Measurements from ENCODE around the gene THSD4. TPM values are rescaled to one million over a fixed set of nuclear protein-coding genes. Genes with fewer than 3 reads are reported as not detected.

THSD4 gene
- polyA plus RNA-seq, 2 of the 4 experiments (the other 2 are of a cell fraction) = 15.8 to 40.7 TPM

DNA sequence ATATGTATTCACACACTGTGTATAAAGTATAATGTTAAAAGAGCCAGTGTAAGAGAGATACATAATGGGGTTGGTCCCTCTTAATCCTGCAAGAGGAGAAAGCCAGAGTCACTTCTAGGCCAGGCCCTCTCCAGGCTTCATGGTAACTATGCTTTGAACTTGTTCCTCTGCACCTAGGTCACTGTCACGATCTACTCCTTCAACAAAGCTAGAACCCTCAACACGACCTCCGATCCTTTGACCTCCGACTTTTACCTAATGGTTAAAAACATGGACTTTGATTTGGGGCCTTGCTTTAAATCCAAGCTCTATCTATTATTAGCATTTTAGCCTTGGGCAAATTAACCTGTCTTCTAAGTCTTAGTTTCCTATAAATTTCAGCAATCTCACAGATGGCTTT lies 541.2 kb downstream of the THSD4 start:
- ATAC-seq (no peak), DNase-seq (ENCODE audit: low read depth in 1 of 2, low spot score in 1 of 2) (no peak), FAIRE-seq (no peak)
- WGBS (ENCODE audit: missing lambda C conversion rate) = 89% methylated on average over 4 of the region's 4 CpGs
- no peak overlapping the region for H3K4me2 ChIP-seq
- ChIA-PET CTCF (interaction anchor here (0.7 to 1.0 kb wide), 3 partner anchors 11 to 541 kb away, joined by 3 to 6 read pairs (median 3); partner anchors contain the start of gene THSD4), POLR2A (no interaction called here)
- peaks cover 15% of the 10 kb centered on the region; the same call in 2 of the 3 replicates for H3K4me1 ChIP-seq
- TF ChIP-seq, protein P1, sequence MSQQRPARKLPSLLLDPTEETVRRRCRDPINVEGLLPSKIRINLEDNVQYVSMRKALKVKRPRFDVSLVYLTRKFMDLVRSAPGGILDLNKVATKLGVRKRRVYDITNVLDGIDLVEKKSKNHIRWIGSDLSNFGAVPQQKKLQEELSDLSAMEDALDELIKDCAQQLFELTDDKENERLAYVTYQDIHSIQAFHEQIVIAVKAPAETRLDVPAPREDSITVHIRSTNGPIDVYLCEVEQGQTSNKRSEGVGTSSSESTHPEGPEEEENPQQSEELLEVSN (IDR thresholded peaks at IDR 0.05; ENCODE audit: borderline replicate concordance, low read depth) = no peak
- TF ChIP-seq MAFK (IDR thresholded peaks at IDR 0.05; ENCODE audit: partially characterized antibody) (no peak), CBX8 (IDR thresholded peaks at IDR 0.05) (no peak), ZNF302 (CRISPR knock-in tag; IDR thresholded peaks at IDR 0.05) (no peak), EHMT2 (IDR thresholded peaks at IDR 0.05; ENCODE audit: low read depth) (no peak), HOXB5 (CRISPR knock-in tag; IDR thresholded peaks at IDR 0.05) (no peak), GATA3 (IDR thresholded peaks at IDR 0.05; ENCODE audit: borderline replicate concordance) (no peak), CHD2 (IDR thresholded peaks at IDR 0.05; ENCODE audit: low read length, partially characterized antibody) (no peak), TP53 (CRISPR knock-in tag; IDR thresholded peaks at IDR 0.05) (no peak), MAZ (IDR thresholded peaks at IDR 0.05; ENCODE audit: borderline replicate concordance, low read depth, low read length) (no peak), HEYL (CRISPR knock-in tag; IDR thresholded peaks at IDR 0.05) (no peak), CHD4 (IDR thresholded peaks at IDR 0.05; ENCODE audit: borderline replicate concordance) (no peak), KDM5A (IDR thresholded peaks at IDR 0.05) (no peak), EP300 (IDR thresholded peaks at IDR 0.05) (no peak)
- TF ChIP-seq, protein P2, sequence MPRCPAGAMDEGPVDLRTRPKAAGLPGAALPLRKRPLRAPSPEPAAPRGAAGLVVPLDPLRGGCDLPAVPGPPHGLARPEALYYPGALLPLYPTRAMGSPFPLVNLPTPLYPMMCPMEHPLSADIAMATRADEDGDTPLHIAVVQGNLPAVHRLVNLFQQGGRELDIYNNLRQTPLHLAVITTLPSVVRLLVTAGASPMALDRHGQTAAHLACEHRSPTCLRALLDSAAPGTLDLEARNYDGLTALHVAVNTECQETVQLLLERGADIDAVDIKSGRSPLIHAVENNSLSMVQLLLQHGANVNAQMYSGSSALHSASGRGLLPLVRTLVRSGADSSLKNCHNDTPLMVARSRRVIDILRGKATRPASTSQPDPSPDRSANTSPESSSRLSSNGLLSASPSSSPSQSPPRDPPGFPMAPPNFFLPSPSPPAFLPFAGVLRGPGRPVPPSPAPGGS (IDR thresholded peaks at IDR 0.05) = no peak
- TF ChIP-seq, protein P3, sequence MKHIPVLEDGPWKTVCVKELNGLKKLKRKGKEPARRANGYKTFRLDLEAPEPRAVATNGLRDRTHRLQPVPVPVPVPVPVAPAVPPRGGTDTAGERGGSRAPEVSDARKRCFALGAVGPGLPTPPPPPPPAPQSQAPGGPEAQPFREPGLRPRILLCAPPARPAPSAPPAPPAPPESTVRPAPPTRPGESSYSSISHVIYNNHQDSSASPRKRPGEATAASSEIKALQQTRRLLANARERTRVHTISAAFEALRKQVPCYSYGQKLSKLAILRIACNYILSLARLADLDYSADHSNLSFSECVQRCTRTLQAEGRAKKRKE (CRISPR knock-in tag; IDR thresholded peaks at IDR 0.05; ENCODE audit: low read depth) = no peak
- TF ChIP-seq, protein P4, sequence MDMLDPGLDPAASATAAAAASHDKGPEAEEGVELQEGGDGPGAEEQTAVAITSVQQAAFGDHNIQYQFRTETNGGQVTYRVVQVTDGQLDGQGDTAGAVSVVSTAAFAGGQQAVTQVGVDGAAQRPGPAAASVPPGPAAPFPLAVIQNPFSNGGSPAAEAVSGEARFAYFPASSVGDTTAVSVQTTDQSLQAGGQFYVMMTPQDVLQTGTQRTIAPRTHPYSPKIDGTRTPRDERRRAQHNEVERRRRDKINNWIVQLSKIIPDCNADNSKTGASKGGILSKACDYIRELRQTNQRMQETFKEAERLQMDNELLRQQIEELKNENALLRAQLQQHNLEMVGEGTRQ (IDR thresholded peaks at IDR 0.05) = no peak
- TF ChIP-seq, protein P5, sequence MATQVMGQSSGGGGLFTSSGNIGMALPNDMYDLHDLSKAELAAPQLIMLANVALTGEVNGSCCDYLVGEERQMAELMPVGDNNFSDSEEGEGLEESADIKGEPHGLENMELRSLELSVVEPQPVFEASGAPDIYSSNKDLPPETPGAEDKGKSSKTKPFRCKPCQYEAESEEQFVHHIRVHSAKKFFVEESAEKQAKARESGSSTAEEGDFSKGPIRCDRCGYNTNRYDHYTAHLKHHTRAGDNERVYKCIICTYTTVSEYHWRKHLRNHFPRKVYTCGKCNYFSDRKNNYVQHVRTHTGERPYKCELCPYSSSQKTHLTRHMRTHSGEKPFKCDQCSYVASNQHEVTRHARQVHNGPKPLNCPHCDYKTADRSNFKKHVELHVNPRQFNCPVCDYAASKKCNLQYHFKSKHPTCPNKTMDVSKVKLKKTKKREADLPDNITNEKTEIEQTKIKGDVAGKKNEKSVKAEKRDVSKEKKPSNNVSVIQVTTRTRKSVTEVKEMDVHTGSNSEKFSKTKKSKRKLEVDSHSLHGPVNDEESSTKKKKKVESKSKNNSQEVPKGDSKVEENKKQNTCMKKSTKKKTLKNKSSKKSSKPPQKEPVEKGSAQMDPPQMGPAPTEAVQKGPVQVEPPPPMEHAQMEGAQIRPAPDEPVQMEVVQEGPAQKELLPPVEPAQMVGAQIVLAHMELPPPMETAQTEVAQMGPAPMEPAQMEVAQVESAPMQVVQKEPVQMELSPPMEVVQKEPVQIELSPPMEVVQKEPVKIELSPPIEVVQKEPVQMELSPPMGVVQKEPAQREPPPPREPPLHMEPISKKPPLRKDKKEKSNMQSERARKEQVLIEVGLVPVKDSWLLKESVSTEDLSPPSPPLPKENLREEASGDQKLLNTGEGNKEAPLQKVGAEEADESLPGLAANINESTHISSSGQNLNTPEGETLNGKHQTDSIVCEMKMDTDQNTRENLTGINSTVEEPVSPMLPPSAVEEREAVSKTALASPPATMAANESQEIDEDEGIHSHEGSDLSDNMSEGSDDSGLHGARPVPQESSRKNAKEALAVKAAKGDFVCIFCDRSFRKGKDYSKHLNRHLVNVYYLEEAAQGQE (IDR thresholded peaks at IDR 0.05) = no peak
- TF ChIP-seq, protein P6, sequence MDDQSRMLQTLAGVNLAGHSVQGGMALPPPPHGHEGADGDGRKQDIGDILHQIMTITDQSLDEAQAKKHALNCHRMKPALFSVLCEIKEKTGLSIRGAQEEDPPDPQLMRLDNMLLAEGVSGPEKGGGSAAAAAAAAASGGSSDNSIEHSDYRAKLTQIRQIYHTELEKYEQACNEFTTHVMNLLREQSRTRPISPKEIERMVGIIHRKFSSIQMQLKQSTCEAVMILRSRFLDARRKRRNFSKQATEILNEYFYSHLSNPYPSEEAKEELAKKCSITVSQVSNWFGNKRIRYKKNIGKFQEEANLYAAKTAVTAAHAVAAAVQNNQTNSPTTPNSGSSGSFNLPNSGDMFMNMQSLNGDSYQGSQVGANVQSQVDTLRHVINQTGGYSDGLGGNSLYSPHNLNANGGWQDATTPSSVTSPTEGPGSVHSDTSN (IDR thresholded peaks at IDR 0.05) = no peak
- no peak overlapping the region for H3K27ac ChIP-seq
- no peak overlapping the region for H3K4me3 ChIP-seq
- H3K9me3 ChIP-seq = no peaks in the 10 kb centered on the region

Measured in A549 (cell line).